GM18517 (cell line): ENCODE data around the gene SHLD1.

Experiments
- ATAC-seq: cut with Tn5 transposase; IDR thresholded peaks from one replicate; pipeline ENCODE4 v1.9.1; 2021; ENCODE audit warnings: mild to moderate bottlenecking, moderate library complexity; ENCODE audit not compliant: unreplicated experiment

The SHLD1 gene

GRCh38 chr20:5810800-5811422 lies 60.7 kb downstream of the SHLD1 start:
- ATAC-seq, result no peak

GRCh38 chr20:5811746-5812145 lies 61.5 kb downstream of the SHLD1 start:
- ATAC-seq, result no peak

GRCh38 chr20:5818346-5818681 lies 68.1 kb downstream of the SHLD1 start:
- ATAC-seq, result no peak

- no peak for ATAC-seq
Measured at GRCh38 chr20:5820738-5821137, 70.5 kb downstream of the SHLD1 start.

- ATAC-seq, result no peak
Measured at GRCh38 chr20:5821627-5822215, 71.5 kb downstream of the SHLD1 start.

GRCh38 chr20:5822569-5822968 lies 72.4 kb downstream of the SHLD1 start:
- ATAC-seq, result no peak

GRCh38 chr20:5825130-5825719 lies 75.0 kb downstream of the SHLD1 start:
- no peak for ATAC-seq

- no peak for ATAC-seq
Measured at GRCh38 chr20:5827098-5827853, 77.1 kb downstream of the SHLD1 start.

GRCh38 chr20:5827861-5828260 lies 77.7 kb downstream of the SHLD1 start:
- ATAC-seq, result no peak

GRCh38 chr20:5829241-5829809 lies 79.1 kb downstream of the SHLD1 start:
- ATAC-seq, result no peak

GRCh38 chr20:5831539-5832237 lies 81.5 kb downstream of the SHLD1 start:
- ATAC-seq, result no peak

GRCh38 chr20:5833309-5833941 lies 83.2 kb downstream of the SHLD1 start:
- no peak for ATAC-seq

- ATAC-seq, result no peak
Measured at GRCh38 chr20:5834436-5835005, 84.3 kb downstream of the SHLD1 start.

- no peak for ATAC-seq
Measured at GRCh38 chr20:5835321-5835821, 85.2 kb downstream of the SHLD1 start.

GRCh38 chr20:5835871-5836270 lies 85.7 kb downstream of the SHLD1 start:
- ATAC-seq, result no peak

GRCh38 chr20:5836569-5836968 lies 86.4 kb downstream of the SHLD1 start:
- no peak for ATAC-seq

- ATAC-seq, result no peak
Measured at GRCh38 chr20:5840411-5841002, 90.3 kb downstream of the SHLD1 start.

- ATAC-seq, result no peak
Measured at GRCh38 chr20:5841522-5841921, 91.3 kb downstream of the SHLD1 start.

GRCh38 chr20:5842465-5842864 lies 92.3 kb downstream of the SHLD1 start:
- ATAC-seq, result no peak
